HG02885 (cell line): ENCODE measurements around the gene NRXN3.

Experiments used
- ATAC-seq: cut with Tn5 transposase; IDR thresholded peaks from one replicate; pipeline ENCODE4 v1.9.1; 2021; ENCODE audit warnings: mild to moderate bottlenecking; ENCODE audit not compliant: unreplicated experiment, poor library complexity

NRXN3 gene

DNA sequence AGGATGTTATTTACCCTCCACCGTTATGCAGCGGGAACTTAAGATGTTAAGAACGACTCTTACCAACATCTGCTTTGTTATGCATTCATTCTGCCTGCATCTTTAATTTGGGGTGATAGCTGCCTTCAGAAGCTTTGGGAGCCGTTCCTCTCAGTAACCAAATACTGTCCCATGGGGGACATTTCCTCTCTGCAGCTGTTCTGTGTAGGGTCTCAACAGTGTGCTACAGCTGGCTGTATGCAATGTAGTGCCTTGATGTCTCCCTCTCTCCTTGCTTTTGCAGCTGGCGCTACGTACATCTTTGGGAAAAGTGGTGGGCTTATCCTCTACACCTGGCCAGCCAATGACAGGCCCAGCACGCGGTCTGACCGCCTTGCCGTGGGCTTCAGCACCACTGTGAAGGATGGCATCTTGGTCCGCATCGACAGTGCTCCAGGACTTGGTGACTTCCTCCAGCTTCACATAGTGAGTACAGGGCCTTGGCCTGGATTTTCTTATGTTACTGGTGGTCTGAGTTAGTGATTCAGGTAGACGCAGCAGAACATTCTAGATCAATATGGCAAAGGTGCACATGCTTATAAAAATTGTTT, 1296.9 kb downstream of the NRXN3 start:
- ATAC-seq = no peak

DNA sequence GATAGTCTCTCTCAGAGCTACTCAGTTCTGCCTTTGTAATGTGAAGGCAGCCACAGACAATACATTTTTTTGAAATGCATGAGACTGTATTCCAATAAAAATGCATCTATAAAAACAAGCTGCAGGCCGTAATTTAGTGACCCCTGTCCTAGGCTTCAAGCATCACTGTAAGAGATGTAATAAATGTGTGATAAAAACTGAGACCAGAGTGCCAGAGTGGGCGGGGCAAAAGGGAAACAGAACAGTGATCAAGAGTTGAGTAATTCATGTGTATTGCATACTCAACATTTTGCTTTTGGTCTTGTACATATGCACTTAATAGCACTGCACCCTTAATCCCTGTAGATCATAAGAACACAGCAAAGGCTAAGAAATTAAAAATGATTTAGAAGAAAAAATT, 1297.7 kb downstream of the NRXN3 start:
- ATAC-seq = no peak

DNA sequence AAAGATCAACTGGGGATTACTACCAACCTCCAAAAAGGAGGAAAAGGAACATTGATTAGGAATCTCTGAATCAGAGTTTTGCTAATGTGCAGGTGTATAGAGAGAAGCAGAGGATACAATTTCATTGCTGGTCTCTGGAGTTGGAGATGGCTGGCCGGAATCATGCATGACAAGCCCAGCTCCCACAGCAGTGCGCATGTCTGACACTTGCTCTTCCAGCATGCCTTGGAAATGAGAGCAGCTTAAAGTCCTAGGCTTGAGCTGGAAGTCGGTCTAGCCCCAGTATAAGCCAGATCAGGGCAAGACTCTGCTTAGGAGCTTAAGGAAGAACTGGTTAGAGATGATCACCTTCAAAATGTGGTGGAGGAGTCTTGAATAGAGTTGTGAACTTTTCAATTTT, 1298.3 kb downstream of the NRXN3 start:
- ATAC-seq = no peak

DNA sequence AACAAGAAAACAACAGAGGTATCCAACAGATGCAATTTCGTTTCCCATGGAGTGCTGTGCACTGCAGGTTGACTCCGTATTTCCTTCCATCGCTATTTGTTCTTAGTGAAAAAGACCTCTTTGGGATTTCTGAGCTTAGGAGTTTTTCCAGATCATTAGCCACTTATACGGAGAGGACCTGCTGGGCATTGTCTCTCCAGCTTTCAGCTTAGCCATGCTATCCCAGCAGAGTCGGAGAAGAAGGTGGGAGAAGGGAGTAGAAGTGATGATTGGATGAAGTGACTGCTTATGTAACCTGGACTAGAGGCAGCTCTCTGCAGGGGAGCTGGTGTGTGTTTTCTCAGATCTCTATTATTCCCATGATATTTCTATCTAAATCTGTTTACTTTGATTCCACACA, 1303.5 kb downstream of the NRXN3 start:
- no peak for ATAC-seq

DNA sequence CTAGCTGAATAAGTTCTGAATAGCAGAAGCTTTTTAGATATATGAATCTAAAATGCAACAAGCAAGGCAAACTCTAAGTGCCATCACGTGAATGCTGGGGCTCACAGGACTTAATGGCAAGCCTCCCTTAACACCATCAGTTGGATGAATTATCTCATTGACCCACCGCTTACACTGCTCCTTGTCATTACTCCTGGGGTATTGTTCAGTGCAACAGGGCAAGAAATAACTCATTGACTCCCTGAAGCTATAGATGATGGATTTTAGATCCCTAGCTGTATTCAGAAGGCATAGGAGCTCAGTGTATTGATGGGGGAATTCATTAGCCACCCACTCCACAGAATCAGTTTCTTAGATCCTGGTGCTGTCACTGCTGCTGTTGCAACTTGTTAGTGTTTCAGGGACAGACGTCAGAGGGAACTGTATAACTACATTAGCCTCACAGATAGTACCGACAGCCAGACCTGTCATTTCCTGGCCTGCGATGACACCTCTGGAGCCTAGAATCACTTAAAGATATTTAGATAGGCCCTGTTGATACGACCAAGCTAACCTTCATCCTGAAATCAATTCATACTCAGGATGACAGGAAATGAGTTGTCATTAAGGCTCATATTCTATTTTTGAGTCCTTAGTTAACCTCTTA, 1305.8 kb downstream of the NRXN3 start:
- no peak for ATAC-seq

DNA sequence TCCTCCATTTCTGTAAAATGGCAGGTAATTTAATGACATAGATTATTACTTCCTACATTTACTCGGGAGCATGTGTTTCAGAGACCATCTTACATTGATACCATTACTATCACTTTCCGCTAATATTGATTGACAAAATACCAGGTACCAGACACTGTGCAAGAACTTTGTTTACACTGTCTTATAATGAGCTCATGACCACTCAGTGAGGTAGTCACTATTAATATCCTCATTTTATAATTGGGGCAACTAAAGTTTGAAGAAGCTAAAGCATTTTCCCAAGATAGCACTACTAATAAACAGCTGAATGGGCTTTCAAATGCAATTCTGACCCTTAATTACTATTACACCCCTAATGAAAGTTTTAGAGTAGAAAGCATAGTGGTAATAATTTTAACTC, 1306.4 kb downstream of the NRXN3 start:
- no peak for ATAC-seq

DNA sequence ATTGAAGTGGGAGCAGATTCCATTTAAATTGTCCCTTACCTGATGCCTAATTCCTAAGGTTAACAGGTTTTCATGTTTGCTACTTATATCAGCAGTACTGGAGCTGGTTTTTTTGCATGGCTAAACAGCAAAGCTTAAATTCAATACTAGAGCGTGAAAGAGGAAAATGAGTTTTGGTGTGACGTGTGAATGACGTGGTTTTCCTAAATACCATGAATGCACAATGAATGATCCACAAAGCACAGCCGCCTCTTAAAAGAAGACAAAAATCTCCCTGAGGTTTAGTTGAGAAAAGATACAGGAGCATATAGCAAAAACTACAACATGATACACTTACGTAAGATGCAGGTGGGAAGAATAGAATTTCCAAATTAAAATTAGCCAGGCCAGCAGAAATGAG, 1310.0 kb downstream of the NRXN3 start:
- no peak for ATAC-seq

DNA sequence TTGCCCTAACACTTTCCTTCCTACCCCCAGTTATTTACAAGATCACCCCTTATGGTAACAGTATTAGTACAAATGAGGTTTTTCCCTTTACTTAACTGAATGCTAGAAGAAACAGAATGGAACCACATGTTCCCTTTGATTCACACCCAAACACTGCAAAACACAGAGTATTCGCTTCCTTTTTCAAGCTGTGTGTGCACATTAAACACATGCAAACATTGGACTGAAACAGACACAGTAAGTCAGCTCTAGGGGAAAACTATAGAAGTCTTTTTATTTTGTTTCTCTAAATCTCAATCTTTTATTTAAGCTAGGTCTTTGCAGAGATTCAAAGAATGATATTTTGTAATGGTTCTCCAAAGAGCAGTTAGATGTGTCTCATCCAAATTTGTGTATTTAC, 1312.7 kb downstream of the NRXN3 start:
- no peak for ATAC-seq

DNA sequence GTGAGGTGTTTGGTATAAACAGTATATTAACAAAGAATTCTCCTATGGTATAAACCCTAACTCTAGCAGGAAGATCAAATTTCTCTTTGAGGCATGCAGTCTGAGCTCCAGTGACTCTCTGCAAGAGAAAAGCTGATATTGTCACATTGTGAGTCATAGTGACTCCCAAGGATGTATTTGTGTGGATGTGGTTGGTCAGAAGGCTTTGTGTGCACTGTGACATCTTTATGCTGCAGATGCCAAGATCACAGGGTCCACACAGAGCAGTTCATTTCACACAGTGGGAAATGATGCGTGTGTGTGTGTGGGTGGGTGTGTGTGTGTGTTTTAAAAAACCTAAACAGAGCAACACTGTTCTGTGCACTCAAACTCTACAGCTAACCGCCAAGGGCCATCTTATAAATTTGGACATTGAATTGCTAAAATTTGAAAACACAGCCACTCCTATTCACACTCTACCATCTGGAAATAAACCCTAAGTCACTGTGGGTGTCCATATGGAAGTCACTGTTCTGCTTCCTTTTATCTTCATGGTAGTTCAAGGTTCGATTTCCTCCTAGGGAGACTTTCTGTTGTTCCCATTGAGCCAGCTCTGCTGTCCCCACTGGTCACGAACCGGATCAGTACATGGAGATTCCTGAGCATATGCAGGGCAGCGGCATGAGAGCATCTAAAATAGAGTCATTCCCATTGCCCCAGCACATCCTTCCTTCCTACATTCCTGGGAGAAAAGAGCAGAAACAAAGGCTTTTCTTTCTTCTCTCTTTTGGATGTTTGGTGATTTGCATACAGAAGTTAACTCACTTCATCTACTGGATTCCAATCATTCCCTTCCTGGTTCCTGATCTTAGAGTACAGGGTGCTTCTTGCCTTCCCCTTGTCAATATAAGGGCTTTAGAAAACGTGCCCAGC, 1313.6 kb downstream of the NRXN3 start:
- ATAC-seq = no peak

DNA sequence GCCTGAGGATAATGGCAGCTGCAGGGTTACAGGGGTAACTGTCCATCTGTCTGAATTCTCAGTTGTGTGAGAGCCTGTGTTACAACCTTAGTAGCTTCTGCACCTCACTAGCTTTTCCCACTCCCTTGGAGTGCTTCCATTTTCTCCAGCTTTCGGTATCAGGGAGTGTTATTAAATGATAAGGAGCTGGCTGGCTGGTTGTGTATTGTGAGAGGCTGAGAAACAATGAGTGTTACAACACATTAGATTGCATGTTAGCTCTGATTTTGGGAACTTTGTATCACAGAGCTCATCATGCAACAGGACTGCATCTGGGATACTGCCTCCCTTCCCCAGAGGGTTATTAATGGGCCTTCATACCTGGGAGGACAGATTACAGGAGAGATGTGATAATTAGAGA, 1317.5 kb downstream of the NRXN3 start:
- ATAC-seq = no peak

DNA sequence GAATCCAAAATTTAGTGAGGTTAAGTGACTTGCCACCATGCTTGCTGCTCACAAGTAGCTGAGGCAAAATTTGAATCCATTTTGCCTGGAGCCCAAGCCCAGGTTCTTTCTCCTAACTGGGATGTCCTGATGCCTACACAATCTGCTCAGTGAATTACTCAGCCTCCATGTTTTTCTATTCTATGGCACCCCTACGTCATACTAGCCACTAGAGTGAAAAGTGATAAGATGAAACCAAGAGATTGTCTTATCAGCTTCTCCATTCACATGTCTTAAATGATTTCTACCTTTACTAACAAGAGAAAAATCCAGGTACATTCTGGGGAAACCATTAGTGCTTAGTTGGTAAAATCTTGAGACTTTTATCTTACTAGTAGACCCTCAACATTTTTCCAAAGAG, 1321.0 kb downstream of the NRXN3 start:
- no peak for ATAC-seq

DNA sequence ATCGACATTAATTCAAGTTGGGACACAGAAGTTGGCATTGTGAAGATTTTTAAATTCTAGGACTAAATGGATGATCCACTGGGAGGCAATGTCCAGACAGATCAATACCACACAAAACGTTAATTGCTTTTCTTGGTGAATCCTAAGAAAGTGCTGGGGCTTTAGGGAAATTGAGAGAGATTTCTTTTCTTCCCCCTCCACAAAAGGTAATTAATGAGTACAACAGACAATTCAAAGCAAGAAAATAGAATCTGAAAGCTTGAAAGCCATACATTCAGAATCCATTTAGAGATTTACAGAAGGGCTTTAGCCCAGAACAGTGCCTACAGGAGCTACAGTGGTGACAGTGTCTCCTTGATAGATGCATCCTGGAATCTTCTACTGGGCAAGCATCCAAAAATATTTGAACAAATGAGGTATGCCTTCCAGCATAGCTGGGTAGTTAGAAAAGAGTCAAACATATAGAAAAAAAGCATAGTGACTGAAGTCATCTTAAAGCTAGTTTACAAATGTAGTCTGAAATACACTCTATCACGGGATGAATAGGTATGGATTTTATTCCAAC, 1323.0 kb downstream of the NRXN3 start:
- no peak for ATAC-seq

DNA sequence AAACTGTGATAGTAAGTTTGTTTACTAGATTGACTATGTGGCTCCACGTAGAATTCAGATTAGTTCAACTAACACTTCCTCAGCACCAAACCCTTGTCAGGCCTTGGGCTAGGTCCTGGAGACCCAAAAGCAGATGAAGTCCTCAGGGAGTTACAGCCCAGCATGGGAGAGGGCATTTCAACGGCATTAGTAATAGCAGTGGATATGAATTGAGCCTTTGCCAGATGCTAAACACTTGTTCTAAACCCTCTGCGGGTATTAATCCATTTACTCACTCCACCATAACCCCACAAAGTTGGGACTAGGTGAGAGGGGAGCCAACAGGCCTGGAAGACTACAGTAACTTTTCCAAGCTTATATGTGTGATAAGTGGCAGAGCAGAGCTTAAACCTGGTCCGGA, 1326.5 kb downstream of the NRXN3 start:
- no peak for ATAC-seq

DNA sequence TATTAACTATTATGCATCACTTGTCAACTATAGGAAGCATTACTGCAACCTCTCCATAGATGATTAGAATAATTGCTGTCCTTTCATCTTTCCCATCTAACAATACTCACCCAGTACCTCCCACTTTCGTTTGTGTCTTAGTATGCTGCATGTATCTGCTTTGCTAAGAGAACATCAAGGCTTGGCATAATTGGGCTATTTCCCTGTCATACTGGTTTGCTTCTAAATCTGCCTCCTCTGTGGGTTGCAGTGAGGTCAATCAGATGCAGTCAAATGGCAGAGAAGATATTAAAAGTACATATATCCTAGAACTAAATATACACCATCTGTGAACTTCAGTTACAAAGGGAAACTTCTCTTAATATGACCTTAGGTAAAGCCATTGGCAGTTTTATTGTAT, 1330.3 kb downstream of the NRXN3 start:
- no peak for ATAC-seq

DNA sequence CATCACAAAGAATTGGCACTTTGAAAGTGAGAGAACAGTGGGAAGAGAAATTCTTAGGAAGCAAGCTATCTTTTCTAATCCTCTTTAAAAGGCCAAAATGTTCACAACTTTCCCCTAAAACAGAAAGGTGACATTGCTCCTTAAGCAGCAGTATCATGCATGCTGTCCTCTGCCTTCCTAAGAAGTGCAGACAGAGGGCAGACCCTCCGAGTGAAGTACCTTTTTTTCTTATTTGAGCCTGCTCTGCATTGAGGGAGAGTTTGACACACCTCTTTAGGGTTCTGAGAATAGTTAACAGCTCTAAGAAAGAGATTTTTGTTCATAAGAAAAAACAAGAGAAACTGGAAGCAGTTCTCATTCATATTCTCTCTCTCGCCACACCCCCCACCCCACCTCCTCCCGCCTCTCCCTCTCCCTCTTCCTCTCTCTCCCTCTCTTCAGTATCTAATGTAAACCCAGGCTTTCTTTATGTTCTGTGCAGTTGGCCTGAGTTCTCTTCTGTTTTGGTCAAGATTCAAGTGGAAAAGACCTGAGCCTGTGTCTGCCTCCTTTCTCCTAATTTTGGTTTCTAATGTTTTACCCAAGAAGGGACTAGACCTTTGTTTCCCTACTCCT, 1332.1 kb downstream of the NRXN3 start:
- ATAC-seq = no peak

DNA sequence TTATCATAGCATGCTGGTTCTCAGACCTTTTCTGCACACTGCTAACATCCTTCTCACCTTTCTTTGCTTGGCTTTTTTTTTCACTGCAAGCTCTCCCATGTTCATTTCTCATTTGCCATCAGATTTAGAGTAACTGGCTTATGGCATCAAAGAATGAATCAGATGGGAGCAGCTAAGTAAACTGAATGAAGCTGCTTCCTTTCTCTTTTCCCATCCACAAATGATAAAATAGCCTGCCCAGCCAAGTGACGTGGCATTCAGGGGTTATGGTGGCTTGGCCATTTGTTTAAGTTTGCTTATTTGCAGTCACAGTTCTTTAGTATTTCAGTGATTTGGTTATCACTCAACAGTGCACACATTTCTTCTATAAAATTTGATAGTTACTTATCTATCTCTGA, 1332.6 kb downstream of the NRXN3 start:
- no peak for ATAC-seq

DNA sequence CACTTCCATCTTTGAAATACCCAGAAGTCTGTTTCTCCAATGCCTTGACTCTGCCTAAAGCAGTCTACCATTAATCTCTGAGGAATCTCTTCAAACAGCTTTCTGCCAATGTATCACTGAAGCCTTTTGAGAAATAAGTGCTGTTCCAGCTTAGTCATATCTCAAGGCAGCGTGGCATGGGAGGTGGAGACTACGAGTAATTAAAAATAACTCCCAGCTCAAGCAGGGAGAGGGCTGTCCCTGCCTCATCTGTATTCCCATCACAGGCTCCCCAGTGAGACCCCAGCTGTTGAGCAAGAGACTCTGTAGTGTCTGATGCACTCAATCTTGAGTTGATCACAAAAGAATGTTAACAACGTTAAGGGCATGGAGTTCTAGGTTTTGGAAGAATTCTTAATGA, 1340.5 kb downstream of the NRXN3 start:
- no peak for ATAC-seq

DNA sequence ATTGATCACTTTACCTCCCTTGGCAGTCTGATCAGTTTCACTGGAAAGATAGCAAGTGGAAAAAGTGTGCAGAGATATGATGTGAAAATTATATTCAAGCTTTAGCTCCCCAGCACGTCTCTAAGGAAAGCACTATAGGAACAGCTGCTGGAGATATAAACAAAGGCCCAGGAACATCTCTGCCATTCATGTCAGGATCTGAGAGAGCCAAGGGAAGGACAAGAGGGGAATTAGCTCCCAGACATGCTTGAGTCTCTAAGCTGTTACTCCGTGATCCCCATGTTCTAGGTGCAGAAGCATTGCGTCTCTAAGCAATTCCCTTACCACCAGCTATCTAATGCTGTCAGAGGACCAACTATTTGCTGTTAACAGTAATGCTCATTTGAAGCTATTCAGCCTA, 1341.0 kb downstream of the NRXN3 start:
- ATAC-seq = no peak

DNA sequence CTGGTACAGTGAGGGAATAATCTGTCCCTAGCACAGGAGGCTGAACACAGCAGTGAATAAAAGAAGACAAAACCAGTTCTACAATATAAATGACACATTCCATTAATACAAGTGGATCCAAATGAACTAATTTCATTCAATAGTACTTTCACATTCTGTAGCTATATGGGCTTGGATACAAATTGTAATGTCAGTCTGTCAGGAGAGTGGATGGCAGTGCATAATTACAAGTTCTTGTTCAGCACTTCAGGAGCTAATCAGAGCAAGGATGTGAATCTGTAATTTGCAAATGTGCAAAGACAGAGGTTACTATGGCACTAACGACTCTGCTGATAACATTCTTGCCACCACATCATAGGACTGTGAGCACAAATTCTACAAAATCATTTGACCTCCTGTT, 1343.3 kb downstream of the NRXN3 start:
- ATAC-seq = no peak

DNA sequence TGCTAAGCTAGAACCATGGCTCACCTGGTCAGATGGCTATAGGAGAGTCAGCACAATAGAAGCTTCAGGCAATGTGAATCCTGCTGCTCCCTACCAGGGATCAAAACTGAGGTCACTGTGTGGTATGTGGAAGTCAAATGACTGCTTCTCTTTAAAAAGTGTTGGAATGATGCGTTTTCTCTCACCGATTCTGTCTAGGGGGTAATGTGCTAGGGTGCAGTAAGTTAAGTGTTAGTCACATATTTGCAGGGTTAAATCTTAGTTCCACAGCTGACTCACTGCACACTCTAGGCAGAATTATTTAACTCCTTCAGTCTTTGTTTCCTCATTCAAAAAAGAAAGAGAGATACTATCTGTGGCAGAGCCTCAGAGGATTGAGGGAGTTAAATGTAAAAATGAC, 1344.5 kb downstream of the NRXN3 start:
- ATAC-seq = no peak

DNA sequence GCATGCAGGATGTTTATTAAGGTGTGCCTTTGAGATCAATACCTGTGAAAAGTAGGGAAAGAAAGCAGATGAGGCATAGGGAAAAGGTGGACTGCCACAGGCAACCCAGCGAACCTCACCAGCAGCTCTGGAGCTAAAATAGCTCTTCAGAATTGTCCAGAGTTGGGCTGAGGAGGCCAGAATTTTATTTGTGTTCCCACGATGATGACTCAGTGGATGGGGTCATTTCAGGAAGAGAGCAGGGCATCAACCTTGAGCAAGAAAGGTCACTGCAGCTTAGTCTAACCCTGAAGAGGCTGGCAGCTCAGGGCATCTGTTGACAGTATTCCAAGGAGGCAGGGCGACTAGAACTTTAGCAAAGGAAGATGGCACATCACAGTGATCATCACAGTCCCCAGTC, 1345.0 kb downstream of the NRXN3 start:
- no peak for ATAC-seq
